WTC11 (cell line): ENCODE data around the gene NFYB. TPM values are rescaled to one million over a fixed set of nuclear protein-coding genes. Genes with fewer than 3 reads are reported as not detected.

ENCODE experiments used
- ATAC-seq: fragments of 200-7000 bp; cut with Tn5 transposase; 2 replicates; pipeline ENCODE4 v1.10.0; 2021; ENCODE audit warnings: mild to moderate bottlenecking, moderate library complexity
- CTCF ChIA-PET: fragments of 300-600 bp; sonication (Branson Sonifier 250); formaldehyde crosslinking; loops from one replicate; lab custom pipeline; 2021; ENCODE audit warnings: antibody characterized with exemption; lab: Charles Lee
- POLR2A ChIA-PET: fragments of 350-600 bp; sonication (Branson Sonifier 250); formaldehyde crosslinking; loops from one replicate; lab custom pipeline; 2021; ENCODE audit warnings: antibody characterized with exemption; lab: Charles Lee
- DNase-seq: peaks from one replicate; pipeline ENCODE4 v3.0.0; 2021; ENCODE audit warnings: low spot score
- H3K27ac Mint-ChIP-seq: 2 replicates; pipeline ENCODE4 v1.8.0; 2021; ENCODE audit warnings: mixed read lengths
- H3K27me3 Mint-ChIP-seq: 2 replicates; pipeline ENCODE4 v1.8.0; 2021; ENCODE audit warnings: low read depth, mild to moderate bottlenecking, moderate library complexity, mixed read lengths
- H3K36me3 Mint-ChIP-seq: 2 replicates; pipeline ENCODE4 v1.8.0; 2021; ENCODE audit warnings: mixed read lengths
- H3K4me1 Mint-ChIP-seq: 2 replicates; pipeline ENCODE4 v1.8.0; 2022; ENCODE audit warnings: mixed read lengths
- H3K4me3 Mint-ChIP-seq: 2 replicates; pipeline ENCODE4 v1.8.0; 2021; ENCODE audit warnings: mild to moderate bottlenecking, moderate library complexity, mixed read lengths
- H3K9me3 Mint-ChIP-seq: 2 replicates; pipeline ENCODE4 v1.8.0; 2021; ENCODE audit warnings: mixed read lengths
- AR ChIP-seq: fragments of 250-450 bp; sonication (Bioruptor Pico); IDR thresholded peaks from 2 replicates; pipeline ENCODE4 v1.9.0; 2021; ENCODE audit warnings: mild to moderate bottlenecking
- CREB1 ChIP-seq: sonication (generic); formaldehyde crosslinking; IDR thresholded peaks from 2 replicates; pipeline ENCODE4 v1.8.0; 2023; ENCODE audit warnings: mild to moderate bottlenecking, missing genetic modification reagents
- CREM ChIP-seq: sonication (generic); formaldehyde crosslinking; IDR thresholded peaks from 2 replicates; pipeline ENCODE4 v1.8.1; 2022; ENCODE audit warnings: mild to moderate bottlenecking, missing genetic modification reagents, moderate library complexity
- E2F1 ChIP-seq: sonication (generic); formaldehyde crosslinking; IDR thresholded peaks from 2 replicates; pipeline ENCODE4 v1.8.0; 2022; ENCODE audit warnings: mild to moderate bottlenecking, missing genetic modification reagents
- HMGA2 ChIP-seq: fragments of 250-450 bp; sonication (Bioruptor Pico); IDR thresholded peaks from 2 replicates; pipeline ENCODE4 v1.4.0; 2021; ENCODE audit warnings: mild to moderate bottlenecking, moderate library complexity
- IRF2 ChIP-seq: sonication (generic); formaldehyde crosslinking; IDR thresholded peaks from 2 replicates; pipeline ENCODE4 v1.8.0; 2022; ENCODE audit warnings: low read depth, missing genetic modification reagents, borderline replicate concordance
- JAZF1 ChIP-seq: fragments of 250-450 bp; sonication (Bioruptor Pico); IDR thresholded peaks from 2 replicates; pipeline ENCODE4 v1.9.0; 2021; ENCODE audit warnings: moderate library complexity, mild to moderate bottlenecking, inconsistent platforms
- MAX ChIP-seq: sonication (generic); formaldehyde crosslinking; IDR thresholded peaks from 2 replicates; pipeline ENCODE4 v1.8.0; 2022; ENCODE audit warnings: mild to moderate bottlenecking, missing genetic modification reagents
- NFATC4 ChIP-seq: fragments of 250-450 bp; sonication (Bioruptor Pico); IDR thresholded peaks from 2 replicates; pipeline ENCODE4 v1.9.0; 2021; ENCODE audit warnings: mild to moderate bottlenecking
- NR3C1 ChIP-seq: sonication (generic); formaldehyde crosslinking; conservative IDR thresholded peaks from 2 replicates; pipeline ENCODE4 v1.8.1; 2023; ENCODE audit warnings: low read depth, mild to moderate bottlenecking, missing genetic modification reagents
- PRRX2 ChIP-seq: fragments of 250-450 bp; sonication (Bioruptor Pico); IDR thresholded peaks from 2 replicates; pipeline ENCODE4 v1.8.0; 2021; ENCODE audit warnings: mild to moderate bottlenecking
- RELA ChIP-seq: sonication (generic); formaldehyde crosslinking; IDR thresholded peaks from 2 replicates; pipeline ENCODE4 v1.8.1; 2022; ENCODE audit warnings: missing genetic modification reagents, mild to moderate bottlenecking, borderline replicate concordance
- SOX15 ChIP-seq: fragments of 250-450 bp; sonication (Bioruptor Pico); IDR thresholded peaks from 2 replicates; pipeline ENCODE4 v1.9.0; 2021; ENCODE audit warnings: mild to moderate bottlenecking
- total RNA-seq: library from RNA; stranded (reverse); gene quantifications from 3 replicates; pipeline ENCODE4 v1.2.3, GENCODE V29; 2021
- TF ChIP-seq, protein P1 (sequence below): sonication (generic); formaldehyde crosslinking; IDR thresholded peaks from 2 replicates; pipeline ENCODE4 v1.8.1; 2023; ENCODE audit warnings: mild to moderate bottlenecking, missing genetic modification reagents
- TF ChIP-seq, protein P2 (sequence below): sonication (generic); formaldehyde crosslinking; conservative IDR thresholded peaks from 2 replicates; pipeline ENCODE4 v1.8.1; 2023; ENCODE audit warnings: mild to moderate bottlenecking, low read depth, missing genetic modification reagents, moderate library complexity
- TF ChIP-seq, protein P3 (sequence below): sonication (generic); formaldehyde crosslinking; IDR thresholded peaks from 2 replicates; pipeline ENCODE4 v1.8.1; 2023; ENCODE audit warnings: mild to moderate bottlenecking, missing genetic modification reagents, moderate library complexity
- TF ChIP-seq, protein P4 (sequence below): fragments of 250-450 bp; sonication (Bioruptor Pico); IDR thresholded peaks from 2 replicates; pipeline ENCODE4 v1.9.0; 2021; ENCODE audit warnings: moderate library complexity, mild to moderate bottlenecking, inconsistent platforms, borderline replicate concordance
- TF ChIP-seq, protein P5 (sequence below): sonication (generic); formaldehyde crosslinking; IDR thresholded peaks from 2 replicates; pipeline ENCODE4 v1.8.1; 2023; ENCODE audit warnings: mild to moderate bottlenecking, missing genetic modification reagents, borderline replicate concordance
- TF ChIP-seq, protein P6 (sequence below): fragments of 200-600 bp; IDR thresholded peaks from 2 replicates; pipeline ENCODE4 v1.8.0; 2022; ENCODE audit warnings: antibody characterized with exemption

Gene NFYB
- total RNA-seq, 1 experiment from 2014 or later, result 33.0 TPM

GRCh38 chr12:104155711-104156555 lies 17.9 kb upstream of the NFYB start:
- Mint-ChIP-seq H3K4me1 (no peaks in the 10 kb centered on the region), H3K27me3 (peaks cover 2% of the 10 kb centered on the region), H3K9me3 (no peaks in the 10 kb centered on the region)
- POLR2A ChIA-PET, result no interaction called here
- TF ChIP-seq AR, result no peak
- TF ChIP-seq, protein P1, sequence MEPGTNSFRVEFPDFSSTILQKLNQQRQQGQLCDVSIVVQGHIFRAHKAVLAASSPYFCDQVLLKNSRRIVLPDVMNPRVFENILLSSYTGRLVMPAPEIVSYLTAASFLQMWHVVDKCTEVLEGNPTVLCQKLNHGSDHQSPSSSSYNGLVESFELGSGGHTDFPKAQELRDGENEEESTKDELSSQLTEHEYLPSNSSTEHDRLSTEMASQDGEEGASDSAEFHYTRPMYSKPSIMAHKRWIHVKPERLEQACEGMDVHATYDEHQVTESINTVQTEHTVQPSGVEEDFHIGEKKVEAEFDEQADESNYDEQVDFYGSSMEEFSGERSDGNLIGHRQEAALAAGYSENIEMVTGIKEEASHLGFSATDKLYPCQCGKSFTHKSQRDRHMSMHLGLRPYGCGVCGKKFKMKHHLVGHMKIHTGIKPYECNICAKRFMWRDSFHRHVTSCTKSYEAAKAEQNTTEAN (CRISPR knock-in tag), result no peak
- TF ChIP-seq, protein P2, sequence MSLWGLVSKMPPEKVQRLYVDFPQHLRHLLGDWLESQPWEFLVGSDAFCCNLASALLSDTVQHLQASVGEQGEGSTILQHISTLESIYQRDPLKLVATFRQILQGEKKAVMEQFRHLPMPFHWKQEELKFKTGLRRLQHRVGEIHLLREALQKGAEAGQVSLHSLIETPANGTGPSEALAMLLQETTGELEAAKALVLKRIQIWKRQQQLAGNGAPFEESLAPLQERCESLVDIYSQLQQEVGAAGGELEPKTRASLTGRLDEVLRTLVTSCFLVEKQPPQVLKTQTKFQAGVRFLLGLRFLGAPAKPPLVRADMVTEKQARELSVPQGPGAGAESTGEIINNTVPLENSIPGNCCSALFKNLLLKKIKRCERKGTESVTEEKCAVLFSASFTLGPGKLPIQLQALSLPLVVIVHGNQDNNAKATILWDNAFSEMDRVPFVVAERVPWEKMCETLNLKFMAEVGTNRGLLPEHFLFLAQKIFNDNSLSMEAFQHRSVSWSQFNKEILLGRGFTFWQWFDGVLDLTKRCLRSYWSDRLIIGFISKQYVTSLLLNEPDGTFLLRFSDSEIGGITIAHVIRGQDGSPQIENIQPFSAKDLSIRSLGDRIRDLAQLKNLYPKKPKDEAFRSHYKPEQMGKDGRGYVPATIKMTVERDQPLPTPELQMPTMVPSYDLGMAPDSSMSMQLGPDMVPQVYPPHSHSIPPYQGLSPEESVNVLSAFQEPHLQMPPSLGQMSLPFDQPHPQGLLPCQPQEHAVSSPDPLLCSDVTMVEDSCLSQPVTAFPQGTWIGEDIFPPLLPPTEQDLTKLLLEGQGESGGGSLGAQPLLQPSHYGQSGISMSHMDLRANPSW, result no peak
- TF ChIP-seq, protein P3, sequence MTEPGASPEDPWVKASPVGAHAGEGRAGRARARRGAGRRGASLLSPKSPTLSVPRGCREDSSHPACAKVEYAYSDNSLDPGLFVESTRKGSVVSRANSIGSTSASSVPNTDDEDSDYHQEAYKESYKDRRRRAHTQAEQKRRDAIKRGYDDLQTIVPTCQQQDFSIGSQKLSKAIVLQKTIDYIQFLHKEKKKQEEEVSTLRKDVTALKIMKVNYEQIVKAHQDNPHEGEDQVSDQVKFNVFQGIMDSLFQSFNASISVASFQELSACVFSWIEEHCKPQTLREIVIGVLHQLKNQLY, result no peak
- TF ChIP-seq JAZF1 (CRISPR knock-in tag), result no peak
- no peak for TF ChIP-seq MAX
- TF ChIP-seq CREM, result no peak
- TF ChIP-seq HMGA2, result no peak
- no peak for TF ChIP-seq PRRX2 (CRISPR knock-in tag)
- no peak for TF ChIP-seq RELA
- TF ChIP-seq, all 79 proteins: peak for 0
- no peaks in the 10 kb centered on the region for H3K36me3 Mint-ChIP-seq
- ATAC-seq, result no peak
- CTCF ChIA-PET, result no interaction called here
- no peak for DNase-seq
- H3K27ac Mint-ChIP-seq, result no peak overlapping the region
- no peak overlapping the region for H3K4me3 Mint-ChIP-seq

GRCh38 chr12:104154806-104155205 lies 16.8 kb upstream of the NFYB start:
- no peak overlapping the region for H3K4me3 Mint-ChIP-seq
- ATAC-seq (no peak), DNase-seq (no peak)
- ChIA-PET CTCF (interaction anchor here (1.4 kb wide), 1 partner anchor 13 kb away, joined by 3 read pairs; no protein-coding TSS in a partner anchor), POLR2A (interaction anchor here (0.6 kb wide), 1 partner anchor 136 kb away, joined by 3 read pairs; no protein-coding TSS in a partner anchor)
- no peak overlapping the region for H3K27ac Mint-ChIP-seq
- H3K4me1 Mint-ChIP-seq, result no peaks in the 10 kb centered on the region
- no peaks in the 10 kb centered on the region for H3K9me3 Mint-ChIP-seq
- no peaks in the 10 kb centered on the region for H3K36me3 Mint-ChIP-seq
- peaks cover 2% of the 10 kb centered on the region for H3K27me3 Mint-ChIP-seq
- TF ChIP-seq NFATC4 (CRISPR knock-in tag) (no peak), CREB1 (CRISPR knock-in tag) (no peak), NR3C1 (CRISPR knock-in tag) (no peak), IRF2 (CRISPR knock-in tag) (no peak), SOX15 (CRISPR knock-in tag) (no peak), E2F1 (CRISPR knock-in tag) (no peak)
- TF ChIP-seq, protein P4, sequence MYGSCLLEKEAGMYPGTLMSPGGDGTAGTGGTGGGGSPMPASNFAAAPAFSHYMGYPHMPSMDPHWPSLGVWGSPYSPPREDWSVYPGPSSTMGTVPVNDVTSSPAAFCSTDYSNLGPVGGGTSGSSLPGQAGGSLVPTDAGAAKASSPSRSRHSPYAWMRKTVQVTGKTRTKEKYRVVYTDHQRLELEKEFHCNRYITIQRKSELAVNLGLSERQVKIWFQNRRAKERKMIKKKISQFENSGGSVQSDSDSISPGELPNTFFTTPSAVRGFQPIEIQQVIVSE, result no peak
- TF ChIP-seq, protein P5, sequence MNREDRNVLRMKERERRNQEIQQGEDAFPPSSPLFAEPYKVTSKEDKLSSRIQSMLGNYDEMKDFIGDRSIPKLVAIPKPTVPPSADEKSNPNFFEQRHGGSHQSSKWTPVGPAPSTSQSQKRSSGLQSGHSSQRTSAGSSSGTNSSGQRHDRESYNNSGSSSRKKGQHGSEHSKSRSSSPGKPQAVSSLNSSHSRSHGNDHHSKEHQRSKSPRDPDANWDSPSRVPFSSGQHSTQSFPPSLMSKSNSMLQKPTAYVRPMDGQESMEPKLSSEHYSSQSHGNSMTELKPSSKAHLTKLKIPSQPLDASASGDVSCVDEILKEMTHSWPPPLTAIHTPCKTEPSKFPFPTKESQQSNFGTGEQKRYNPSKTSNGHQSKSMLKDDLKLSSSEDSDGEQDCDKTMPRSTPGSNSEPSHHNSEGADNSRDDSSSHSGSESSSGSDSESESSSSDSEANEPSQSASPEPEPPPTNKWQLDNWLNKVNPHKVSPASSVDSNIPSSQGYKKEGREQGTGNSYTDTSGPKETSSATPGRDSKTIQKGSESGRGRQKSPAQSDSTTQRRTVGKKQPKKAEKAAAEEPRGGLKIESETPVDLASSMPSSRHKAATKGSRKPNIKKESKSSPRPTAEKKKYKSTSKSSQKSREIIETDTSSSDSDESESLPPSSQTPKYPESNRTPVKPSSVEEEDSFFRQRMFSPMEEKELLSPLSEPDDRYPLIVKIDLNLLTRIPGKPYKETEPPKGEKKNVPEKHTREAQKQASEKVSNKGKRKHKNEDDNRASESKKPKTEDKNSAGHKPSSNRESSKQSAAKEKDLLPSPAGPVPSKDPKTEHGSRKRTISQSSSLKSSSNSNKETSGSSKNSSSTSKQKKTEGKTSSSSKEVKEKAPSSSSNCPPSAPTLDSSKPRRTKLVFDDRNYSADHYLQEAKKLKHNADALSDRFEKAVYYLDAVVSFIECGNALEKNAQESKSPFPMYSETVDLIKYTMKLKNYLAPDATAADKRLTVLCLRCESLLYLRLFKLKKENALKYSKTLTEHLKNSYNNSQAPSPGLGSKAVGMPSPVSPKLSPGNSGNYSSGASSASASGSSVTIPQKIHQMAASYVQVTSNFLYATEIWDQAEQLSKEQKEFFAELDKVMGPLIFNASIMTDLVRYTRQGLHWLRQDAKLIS (CRISPR knock-in tag), result no peak
- TF ChIP-seq, protein P6, sequence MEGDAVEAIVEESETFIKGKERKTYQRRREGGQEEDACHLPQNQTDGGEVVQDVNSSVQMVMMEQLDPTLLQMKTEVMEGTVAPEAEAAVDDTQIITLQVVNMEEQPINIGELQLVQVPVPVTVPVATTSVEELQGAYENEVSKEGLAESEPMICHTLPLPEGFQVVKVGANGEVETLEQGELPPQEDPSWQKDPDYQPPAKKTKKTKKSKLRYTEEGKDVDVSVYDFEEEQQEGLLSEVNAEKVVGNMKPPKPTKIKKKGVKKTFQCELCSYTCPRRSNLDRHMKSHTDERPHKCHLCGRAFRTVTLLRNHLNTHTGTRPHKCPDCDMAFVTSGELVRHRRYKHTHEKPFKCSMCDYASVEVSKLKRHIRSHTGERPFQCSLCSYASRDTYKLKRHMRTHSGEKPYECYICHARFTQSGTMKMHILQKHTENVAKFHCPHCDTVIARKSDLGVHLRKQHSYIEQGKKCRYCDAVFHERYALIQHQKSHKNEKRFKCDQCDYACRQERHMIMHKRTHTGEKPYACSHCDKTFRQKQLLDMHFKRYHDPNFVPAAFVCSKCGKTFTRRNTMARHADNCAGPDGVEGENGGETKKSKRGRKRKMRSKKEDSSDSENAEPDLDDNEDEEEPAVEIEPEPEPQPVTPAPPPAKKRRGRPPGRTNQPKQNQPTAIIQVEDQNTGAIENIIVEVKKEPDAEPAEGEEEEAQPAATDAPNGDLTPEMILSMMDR, result no peak
